Endothelial cell of umbilical vein (primary cell): Measurements from ENCODE around the gene IGF2BP2. TPM values are rescaled to one million over a fixed set of nuclear protein-coding genes. Genes with fewer than 3 reads are reported as not detected.

Source experiments
- BruUV-seq: library from RNA; stranded (reverse); fragments of 400-500 nt; replicated peaks from 2 replicates; lab custom pipeline; 2021; lab: Mats Ljungman, UMichigan
- CTCF ChIA-PET: fragments of 300-600, 350-600 bp; sonication (Branson Sonifier 250); formaldehyde crosslinking; loops from one replicate; lab custom pipeline; 2021; ENCODE audit warnings: antibody characterized with exemption, inconsistent platforms; lab: Charles Lee
- POLR2A ChIA-PET: fragments of 300-600, 350-600 bp; sonication (Branson Sonifier 250); formaldehyde crosslinking; loops from one replicate; lab custom pipeline; 2021; ENCODE audit warnings: antibody characterized with exemption, inconsistent platforms; lab: Charles Lee
- DNase-seq: peaks from one replicate; pipeline ENCODE4 v3.0.0-alpha.2; 2011; ENCODE audit warnings: low read depth, low spot score
- FAIRE-seq: peaks from 2 replicates; lab custom pipeline; 2011; peaks lifted over from hg19 to GRCh38; lab: Jason Lieb, UNC
- H2AFZ ChIP-seq: 2 replicates; pipeline ENCODE4 v1.6.0; 2012; ENCODE audit warnings: low read depth, low read length, control low read depth, inconsistent platforms
- H3K27ac ChIP-seq: 2 replicates; pipeline ENCODE4 v1.5.1; 2011; ENCODE audit warnings: low read depth, mild to moderate bottlenecking, control low read depth, low read length, moderate library complexity; ENCODE audit not compliant: insufficient read depth
- H3K27me3 ChIP-seq, 2 experiments: 2 replicates each; pipeline versions ENCODE4 v1.6.0 to v1.6.1; 2011; ENCODE audit warnings: low read length in 2 of 2, mixed read lengths in 1 of 2; ENCODE audit not compliant: control insufficient read depth in 2 of 2, insufficient read depth in 2 of 2
- H3K36me3 ChIP-seq, 2 experiments: 2 replicates in 1 of 2; 3 replicates in 1 of 2; pipeline ENCODE4 v1.5.1; 2011; ENCODE audit warnings: low read length in 2 of 2, mild to moderate bottlenecking in 1 of 2, moderate library complexity in 1 of 2; ENCODE audit not compliant: control insufficient read depth in 2 of 2, insufficient read depth in 2 of 2; ENCODE audit errors: extremely low read depth in 1 of 2
- H3K4me1 ChIP-seq: 3 replicates; pipeline ENCODE4 v1.5.1; 2011; ENCODE audit warnings: mild to moderate bottlenecking, low read length; ENCODE audit not compliant: control insufficient read depth, insufficient read depth; ENCODE audit errors: extremely low read depth
- H3K4me2 ChIP-seq: 2 replicates; pipeline ENCODE4 v1.6.1; 2011; ENCODE audit warnings: low read length, control low read depth, mixed read lengths; ENCODE audit not compliant: insufficient read depth
- H3K4me3 ChIP-seq, 3 experiments: fragments of 200-600 bp in 1 of 3; sonication (generic), shearing (Covaris generic) in 1 of 3; replicated peaks in 1 of 3; 2 replicates each; pipeline ENCODE4 v1.5.1; 2011 to 2016; ENCODE audit warnings: control low read depth in 3 of 3, low read length in 3 of 3, mild to moderate bottlenecking in 2 of 3, inconsistent platforms in 1 of 3, low read depth in 1 of 3, moderate library complexity in 1 of 3; ENCODE audit not compliant: insufficient read depth in 1 of 3
- H3K79me2 ChIP-seq: 2 replicates; pipeline ENCODE4 v1.6.0; 2012; ENCODE audit warnings: low read length, inconsistent platforms; ENCODE audit not compliant: control insufficient read depth, insufficient read depth
- H3K9ac ChIP-seq: replicated peaks from 2 replicates; pipeline ENCODE3; 2011; ENCODE audit warnings: low read length, control low read depth; ENCODE audit not compliant: insufficient read depth; ENCODE audit errors: extremely low read depth
- H3K9me1 ChIP-seq: replicated peaks from 3 replicates; pipeline ENCODE4 v1.6.0; 2011; ENCODE audit warnings: mild to moderate bottlenecking, low read length; ENCODE audit not compliant: control insufficient read depth, insufficient read depth; ENCODE audit errors: extremely low read depth
- H3K9me3 ChIP-seq: replicated peaks from 2 replicates; pipeline ENCODE4 v1.5.1; 2012; ENCODE audit warnings: low read length, inconsistent platforms; ENCODE audit not compliant: control insufficient read depth, insufficient read depth
- H4K20me1 ChIP-seq: replicated peaks from 2 replicates; pipeline ENCODE3; 2011; ENCODE audit warnings: mild to moderate bottlenecking, low read length; ENCODE audit not compliant: control insufficient read depth, insufficient read depth; ENCODE audit errors: extremely low read depth
- EZH2 ChIP-seq: IDR thresholded peaks from 2 replicates; pipeline ENCODE4 v1.6.1; 2012; ENCODE audit warnings: borderline replicate concordance, low read depth, mild to moderate bottlenecking, moderate library complexity, low read length, inconsistent platforms; ENCODE audit not compliant: severe bottlenecking
- FOS ChIP-seq: IDR thresholded peaks from 2 replicates; pipeline ENCODE4 v1.6.1; 2011; ENCODE audit warnings: mild to moderate bottlenecking, low read length, moderate library complexity, borderline replicate concordance; ENCODE audit not compliant: insufficient read depth
- GATA2 ChIP-seq: IDR thresholded peaks from 2 replicates; pipeline ENCODE4 v1.7.0; 2011; ENCODE audit warnings: low read depth, mild to moderate bottlenecking, moderate library complexity, mixed read lengths, low read length; ENCODE audit not compliant: insufficient read length, insufficient read depth
- JUN ChIP-seq: IDR thresholded peaks from 2 replicates; pipeline ENCODE4 v1.6.1; 2011; ENCODE audit warnings: borderline replicate concordance, low read depth; ENCODE audit not compliant: insufficient read length, insufficient read depth
- MYC ChIP-seq: IDR thresholded peaks from one replicate; pipeline ENCODE4 v1.6.1; 2011; ENCODE audit warnings: mild to moderate bottlenecking, low read depth, low read length
- POLR2A ChIP-seq: IDR thresholded peaks from 2 replicates; pipeline ENCODE4 v1.6.1; 2012; ENCODE audit warnings: low read depth, mild to moderate bottlenecking, control low read depth, low read length
- POLR2AphosphoS5 ChIP-seq: IDR thresholded peaks from 2 replicates; pipeline ENCODE4 v1.6.1; 2012; ENCODE audit warnings: low read depth, mild to moderate bottlenecking, control low read depth, low read length, moderate library complexity; ENCODE audit not compliant: insufficient read depth
- dilution Hi-C: fragments of 300-500 bp; cut with MboI; formaldehyde crosslinking; loops from one replicate; pipeline ENCODE4 v1.15.0; 2019; ENCODE audit warnings: low sequenced_read_pairs; ENCODE audit not compliant: extremely low pct_ligation_motif_present
- intact Hi-C: fragments of 100-400 bp; cut with micrococcal nuclease; formaldehyde crosslinking; loops from one replicate; pipeline ENCODE4 v1.10.0; 2022
- polyA plus RNA-seq, 4 experiments: library from polyadenylated mRNA; depleted of rRNA in 3 of 4; stranded (reverse) in 3 of 4; unstranded in 1 of 4; fragments of >200 nt; gene quantifications; 2 replicates each; pipeline versions ENCODE4 v1.2.1 to v1.2.3, GENCODE V29; 2011 to 2012; ENCODE audit warnings: missing spikeins in 1 of 4
- total RNA-seq: library from RNA; stranded (reverse); gene quantifications from 2 replicates; pipeline ENCODE4 v1.2.3, GENCODE V29; 2021
- TF ChIP-seq, protein P1 (sequence below): IDR thresholded peaks from 2 replicates; pipeline ENCODE4 v1.6.1; 2011; ENCODE audit not compliant: insufficient read depth, insufficient read length
- TF ChIP-seq, protein P2 (sequence below), 2 donors: IDR thresholded peaks; 1 replicate in 1 of 2; 2 replicates in 1 of 2; pipeline ENCODE4 v1.5.1; 2011; ENCODE audit warnings: low read length in 2 of 2, mild to moderate bottlenecking in 2 of 2, moderate library complexity in 2 of 2, control low read depth in 1 of 2, inconsistent platforms in 1 of 2, low read depth in 1 of 2; ENCODE audit not compliant: insufficient read depth in 1 of 2; ENCODE audit errors: extremely low read depth in 1 of 2

IGF2BP2 gene
- total and polyA plus RNA-seq, 2 donors (not counting 3 experiments of a cell fraction or from before 2014, with no cell fraction given), result 10.7 to 130 TPM

GRCh38 chr3:185732782-185733181 lies 92.1 kb downstream of the IGF2BP2 start:
- Histone ChIP-seq H3K36me3 (no peaks in the 10 kb centered on the region), H3K9me3 (no peaks in the 10 kb centered on the region), H3K9me1 (no peaks in the 10 kb centered on the region), H3K4me3 (peak overlapping the region in 1 of 3 experiments; percentile 28), H3K27ac (peak overlapping the region; percentile 100), H4K20me1 (no peaks in the 10 kb centered on the region), H3K27me3 (no peaks in the 10 kb centered on the region), H2AFZ (no peak overlapping the region), H3K79me2 (peaks cover 70% of the 10 kb centered on the region), H3K4me2 (peak overlapping the region; percentile 81), H3K9ac (peak overlapping the region; percentile 89), H3K4me1 (peaks cover 93% of the 10 kb centered on the region)
- POLR2A ChIA-PET, result interaction anchor here (1.0 to 1.6 kb wide), 3 partner anchors 34 to 90 kb away, joined by 3 to 4 read pairs (median 3); no protein-coding TSS in a partner anchor
- CTCF ChIA-PET, result interaction anchor here (0.8 to 11.8 kb wide), 15 partner anchors 14 to 211 kb away, joined by 3 to 347 read pairs (median 9); partner anchors contain the start of gene IGF2BP2
- DNase-seq (peak; percentile 93), FAIRE-seq (peak; percentile 73)
- intact Hi-C loops (loop anchor here (1.0 to 10.0 kb wide), 5 partner anchors 30 to 372 kb away; partner anchors contain the start of genes ETV5 and TRA2B), dilution Hi-C loops (no loop called here)
- no TSS peak for BruUV-seq
- TF ChIP-seq MYC (peak; percentile 38), POLR2AphosphoS5 (peak; percentile 79), GATA2 (peak; percentile 94), POLR2A (peak; percentile 78), FOS (peak; percentile 85), EZH2 (no peak), JUN (peak; percentile 96)
- TF ChIP-seq, protein P1, sequence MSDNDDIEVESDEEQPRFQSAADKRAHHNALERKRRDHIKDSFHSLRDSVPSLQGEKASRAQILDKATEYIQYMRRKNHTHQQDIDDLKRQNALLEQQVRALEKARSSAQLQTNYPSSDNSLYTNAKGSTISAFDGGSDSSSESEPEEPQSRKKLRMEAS, result no peak
- TF ChIP-seq, protein P2, sequence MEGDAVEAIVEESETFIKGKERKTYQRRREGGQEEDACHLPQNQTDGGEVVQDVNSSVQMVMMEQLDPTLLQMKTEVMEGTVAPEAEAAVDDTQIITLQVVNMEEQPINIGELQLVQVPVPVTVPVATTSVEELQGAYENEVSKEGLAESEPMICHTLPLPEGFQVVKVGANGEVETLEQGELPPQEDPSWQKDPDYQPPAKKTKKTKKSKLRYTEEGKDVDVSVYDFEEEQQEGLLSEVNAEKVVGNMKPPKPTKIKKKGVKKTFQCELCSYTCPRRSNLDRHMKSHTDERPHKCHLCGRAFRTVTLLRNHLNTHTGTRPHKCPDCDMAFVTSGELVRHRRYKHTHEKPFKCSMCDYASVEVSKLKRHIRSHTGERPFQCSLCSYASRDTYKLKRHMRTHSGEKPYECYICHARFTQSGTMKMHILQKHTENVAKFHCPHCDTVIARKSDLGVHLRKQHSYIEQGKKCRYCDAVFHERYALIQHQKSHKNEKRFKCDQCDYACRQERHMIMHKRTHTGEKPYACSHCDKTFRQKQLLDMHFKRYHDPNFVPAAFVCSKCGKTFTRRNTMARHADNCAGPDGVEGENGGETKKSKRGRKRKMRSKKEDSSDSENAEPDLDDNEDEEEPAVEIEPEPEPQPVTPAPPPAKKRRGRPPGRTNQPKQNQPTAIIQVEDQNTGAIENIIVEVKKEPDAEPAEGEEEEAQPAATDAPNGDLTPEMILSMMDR (IDR thresholded peaks at IDR 0.05; ENCODE audit: extremely low read depth in 1 of 2, insufficient read depth in 1 of 2, low read depth in 1 of 2, low read length in 2 of 2), result no peak
